HG03159 (cell line): ENCODE results near the gene TNRC18.

Source experiments
- ATAC-seq: cut with Tn5 transposase; IDR thresholded peaks from one replicate; pipeline ENCODE4 v1.9.1; 2021; ENCODE audit warnings: mild to moderate bottlenecking, moderate library complexity; ENCODE audit not compliant: unreplicated experiment

The TNRC18 gene

DNA sequence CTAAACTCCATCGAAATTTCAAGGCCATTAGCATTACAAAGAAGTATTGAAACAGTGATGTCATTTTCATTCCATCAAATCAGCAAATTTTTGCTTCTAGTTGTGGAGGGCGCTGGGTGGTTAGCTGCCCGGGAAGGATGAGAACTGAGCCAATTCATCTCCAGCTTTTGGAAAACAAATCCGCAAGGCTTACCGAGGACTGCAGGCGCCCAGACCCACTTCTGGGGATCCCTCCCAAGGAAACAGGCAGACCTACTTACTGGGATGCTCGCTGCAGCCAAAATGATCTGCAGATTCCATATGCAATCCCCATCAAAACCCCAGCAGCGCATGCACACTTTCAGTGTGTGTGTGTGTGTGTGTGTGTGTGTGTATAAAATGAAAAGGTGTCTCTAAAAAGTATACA lies 19.2 kb downstream of the TNRC18 start:
- ATAC-seq = no peak

DNA sequence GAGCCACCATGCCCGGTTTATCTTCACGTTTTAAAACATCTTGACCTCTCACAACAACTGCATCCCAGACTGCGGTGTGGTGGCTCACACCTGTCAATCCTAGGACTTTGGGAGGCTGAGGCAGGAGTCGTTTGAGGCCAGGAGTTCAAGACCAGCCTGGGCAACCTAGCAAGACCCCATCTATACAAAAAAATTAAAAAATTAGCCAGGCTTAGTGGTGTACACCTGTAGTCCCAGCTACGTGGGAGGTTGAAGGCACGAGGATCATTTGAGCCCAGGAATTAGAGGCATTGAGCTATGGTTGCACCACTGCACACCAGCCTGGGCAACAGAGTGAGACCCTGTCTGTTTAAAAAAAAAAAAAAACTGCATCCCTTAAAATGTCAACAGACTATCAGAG lies 20.2 kb downstream of the TNRC18 start:
- ATAC-seq = no peak

DNA sequence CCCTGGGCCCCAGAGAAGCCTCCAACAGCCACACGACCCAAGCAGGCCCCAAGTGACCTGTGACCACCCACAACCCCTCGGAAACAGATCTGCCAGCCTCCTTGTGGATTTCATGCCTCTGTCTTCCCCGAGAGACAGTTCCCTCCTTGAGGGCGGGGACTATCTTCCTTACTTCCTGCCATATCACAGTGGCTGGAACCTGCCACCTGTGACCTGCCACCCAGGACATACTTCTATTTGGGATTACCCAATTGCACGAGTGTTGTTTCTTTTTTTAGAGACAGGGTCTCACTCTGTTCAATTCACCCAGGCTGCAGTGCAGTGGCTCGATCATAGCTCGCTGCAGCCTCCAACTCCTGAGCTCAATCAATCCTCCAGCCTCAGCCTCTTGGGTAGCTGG lies 25.9 kb downstream of the TNRC18 start:
- no peak for ATAC-seq

DNA sequence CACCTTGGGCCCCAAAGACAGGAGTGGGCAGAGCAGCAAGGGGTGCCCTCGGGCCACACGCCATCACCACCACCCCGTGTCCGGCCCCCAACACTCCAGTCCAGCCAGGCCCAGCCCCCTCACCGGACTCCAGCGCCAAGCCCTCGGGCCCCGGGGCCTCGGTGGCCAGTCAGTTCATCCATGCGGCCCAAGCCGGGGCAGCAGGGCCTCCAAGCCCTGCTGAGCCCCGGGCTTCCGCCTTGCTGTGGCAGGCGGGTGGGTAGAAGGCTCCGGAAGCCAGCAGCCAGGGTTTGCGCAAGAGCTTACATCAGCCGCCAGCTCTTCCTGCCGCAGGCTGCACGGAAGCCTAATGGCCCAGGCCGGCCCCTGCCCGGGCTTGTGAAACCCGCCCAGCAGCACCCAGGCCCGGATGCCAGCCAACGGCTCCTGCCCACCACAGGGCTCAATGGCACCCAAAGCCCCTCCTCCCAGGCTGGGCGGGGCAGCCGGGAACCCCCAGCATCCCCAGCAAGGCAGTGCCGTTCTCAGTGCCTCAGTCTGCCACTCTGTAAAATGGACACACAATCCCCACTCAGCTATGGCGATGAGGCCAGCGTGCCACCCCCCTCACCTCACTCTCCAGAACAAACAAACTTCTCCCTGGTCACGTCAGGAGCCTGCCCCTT lies 26.5 kb downstream of the TNRC18 start:
- peak; percentile 90 for ATAC-seq

DNA sequence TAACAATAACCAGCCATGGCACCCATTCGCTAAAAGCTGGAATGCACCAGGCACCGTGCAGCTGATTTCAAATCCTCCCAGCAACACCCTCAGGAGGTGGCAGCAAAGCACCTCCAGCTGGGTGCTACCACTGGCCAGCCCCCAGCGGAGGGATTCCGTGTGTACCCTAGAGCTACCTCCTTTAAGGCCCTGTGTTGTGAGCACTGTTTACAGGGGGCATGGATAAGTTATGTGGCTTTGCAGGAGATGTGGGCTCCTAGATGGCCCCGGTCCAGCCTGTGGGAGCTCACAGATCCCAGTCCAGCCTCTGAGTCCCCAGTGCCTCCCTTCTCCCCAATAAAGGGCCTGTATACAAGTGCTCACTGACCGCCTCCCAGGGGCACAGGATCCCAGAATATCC lies 27.1 kb downstream of the TNRC18 start:
- peak; percentile 36 for ATAC-seq

DNA sequence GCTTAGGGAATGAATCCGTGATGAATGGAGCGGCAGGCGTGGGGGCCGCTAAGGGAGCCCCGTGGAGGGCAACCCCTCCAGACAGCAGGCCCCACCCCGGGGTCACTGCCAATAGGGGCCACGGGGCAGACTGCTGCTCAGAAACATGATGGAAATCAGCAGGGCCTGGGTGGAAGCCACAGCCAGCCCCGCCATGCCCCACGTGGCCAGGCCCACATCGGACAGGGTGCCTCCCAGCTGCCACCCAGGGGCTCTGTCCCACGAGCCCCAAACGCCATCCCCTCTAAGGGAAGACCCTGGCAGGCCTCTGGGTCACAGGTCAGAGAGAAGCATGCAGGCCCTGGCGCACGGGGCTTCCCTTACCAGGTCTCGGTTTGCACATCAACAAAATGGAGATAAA lies 28.4 kb downstream of the TNRC18 start:
- ATAC-seq = no peak

DNA sequence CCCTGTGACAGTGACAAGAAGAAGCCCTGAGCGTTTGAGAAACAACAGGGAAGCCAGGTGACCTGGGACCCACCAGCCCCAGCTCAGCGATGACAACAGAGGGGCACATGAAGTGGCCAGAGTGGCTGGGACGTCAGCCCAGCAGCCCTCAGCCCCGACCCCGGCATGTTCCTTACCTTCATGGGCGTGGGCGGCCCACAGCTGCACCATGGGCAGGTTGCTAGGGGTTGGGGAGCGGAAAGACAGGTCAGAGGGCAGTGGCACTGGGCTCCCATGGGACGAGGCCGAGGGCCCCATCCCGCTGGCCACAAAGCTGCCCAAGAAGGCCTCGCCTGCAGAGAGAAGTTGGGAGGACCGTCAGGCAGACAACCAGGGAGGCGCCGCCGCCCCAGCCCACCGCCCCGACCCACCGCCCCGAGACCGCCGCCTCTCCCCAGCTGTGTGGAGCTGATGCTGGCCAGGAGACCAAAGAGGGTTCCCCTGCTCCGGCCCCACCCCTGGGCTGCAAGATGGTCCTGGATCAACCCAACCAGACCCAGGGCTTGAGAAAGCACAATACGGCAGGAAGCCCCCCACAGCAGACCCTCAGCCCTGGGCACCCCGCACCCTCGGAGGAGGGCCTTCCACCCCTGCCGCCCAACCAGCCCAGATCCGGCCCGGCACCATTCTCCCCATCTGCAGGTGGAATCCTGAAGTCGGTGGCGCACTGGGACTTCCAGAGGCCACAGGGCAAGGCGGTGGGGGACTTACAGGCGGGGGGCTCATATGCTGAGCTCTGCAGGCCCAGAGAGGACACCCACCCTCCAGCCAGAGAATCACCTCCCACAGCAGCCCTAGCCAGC lies 29.1 kb downstream of the TNRC18 start:
- no peak for ATAC-seq

DNA sequence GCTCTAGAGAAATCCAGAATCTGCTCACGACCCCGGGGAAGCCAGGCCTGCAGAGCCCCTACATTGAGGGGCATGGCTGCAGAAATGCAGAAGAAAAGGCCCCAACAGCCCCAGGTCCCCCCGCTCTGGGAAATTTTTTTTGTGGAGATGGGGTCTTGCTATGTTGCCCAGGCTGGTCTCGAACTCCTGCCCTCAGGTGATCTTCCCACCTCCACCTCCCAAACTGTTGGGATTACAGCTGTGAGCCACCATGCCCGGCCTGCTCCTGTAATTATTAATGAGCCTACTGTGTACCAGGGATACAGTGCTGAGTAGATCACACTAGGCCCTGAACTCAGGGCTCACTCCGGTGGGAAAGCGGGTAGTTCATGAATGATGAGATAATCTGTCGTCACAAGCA lies 29.9 kb downstream of the TNRC18 start:
- ATAC-seq = no peak

DNA sequence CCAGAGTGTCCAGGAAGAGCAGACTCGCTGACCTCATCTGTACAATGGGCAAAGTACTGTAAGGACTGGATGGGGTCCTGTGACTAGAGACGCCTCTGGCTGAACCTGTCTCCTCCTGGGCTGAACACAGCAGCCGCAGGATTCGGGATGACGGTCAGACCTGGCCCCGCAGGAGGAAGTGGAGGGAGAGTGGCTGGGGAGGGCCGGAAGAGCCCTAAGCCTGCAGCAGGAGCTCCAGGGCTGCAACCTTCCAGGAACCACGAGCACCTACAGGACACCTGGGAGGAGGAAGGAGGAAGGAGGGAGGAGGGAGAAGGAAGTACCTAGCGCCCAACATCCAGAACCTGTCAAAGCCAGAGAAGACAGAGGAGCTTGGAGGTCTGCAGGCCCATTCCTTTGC lies 30.3 kb downstream of the TNRC18 start:
- no peak for ATAC-seq

DNA sequence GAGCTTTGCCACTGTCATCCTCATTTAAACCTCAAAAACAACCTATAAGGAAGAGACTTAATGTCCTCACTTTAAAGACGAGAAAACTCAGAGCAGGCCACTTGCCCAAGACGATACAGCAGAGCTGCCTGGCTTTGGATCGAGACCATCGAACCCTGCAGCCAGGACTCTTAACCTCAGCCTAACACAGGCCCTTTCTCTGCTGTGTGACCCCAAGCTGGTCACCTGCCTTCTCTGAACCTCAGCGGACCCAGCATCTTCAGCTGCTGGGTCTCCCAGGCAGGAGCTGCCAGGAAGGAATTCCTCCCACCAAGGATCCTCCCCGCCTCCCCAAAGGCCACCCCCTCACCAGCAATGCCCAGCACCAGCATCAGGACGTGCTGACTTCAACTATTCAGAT lies 32.7 kb downstream of the TNRC18 start:
- no peak for ATAC-seq

DNA sequence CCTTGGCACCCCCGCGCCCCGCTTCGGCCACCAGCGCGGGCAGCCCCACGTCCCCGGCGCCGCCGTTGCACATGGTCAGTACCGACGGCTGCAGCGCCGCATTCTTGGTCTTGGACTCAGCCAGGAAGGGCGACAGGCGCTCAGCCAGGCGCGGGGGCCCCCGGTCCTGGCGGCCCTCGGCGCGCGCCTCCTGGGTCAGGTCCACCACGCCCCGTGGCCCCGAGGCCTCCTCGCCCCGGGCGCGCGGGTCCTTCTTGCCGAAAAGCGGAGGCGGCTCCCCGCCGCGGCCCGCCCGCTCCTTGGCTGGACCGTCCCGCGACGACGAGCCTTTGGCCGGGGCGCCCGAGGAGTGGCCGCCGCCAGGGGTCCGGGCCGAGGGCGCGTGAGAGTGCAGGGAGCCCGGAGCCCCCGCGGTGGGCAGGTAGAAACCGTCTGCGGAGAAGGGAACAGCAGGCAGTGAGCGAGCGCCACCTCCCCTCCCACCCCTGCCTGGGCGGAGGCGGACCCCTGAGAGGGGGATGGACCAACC lies 34.7 kb downstream of the TNRC18 start:
- no peak for ATAC-seq

DNA sequence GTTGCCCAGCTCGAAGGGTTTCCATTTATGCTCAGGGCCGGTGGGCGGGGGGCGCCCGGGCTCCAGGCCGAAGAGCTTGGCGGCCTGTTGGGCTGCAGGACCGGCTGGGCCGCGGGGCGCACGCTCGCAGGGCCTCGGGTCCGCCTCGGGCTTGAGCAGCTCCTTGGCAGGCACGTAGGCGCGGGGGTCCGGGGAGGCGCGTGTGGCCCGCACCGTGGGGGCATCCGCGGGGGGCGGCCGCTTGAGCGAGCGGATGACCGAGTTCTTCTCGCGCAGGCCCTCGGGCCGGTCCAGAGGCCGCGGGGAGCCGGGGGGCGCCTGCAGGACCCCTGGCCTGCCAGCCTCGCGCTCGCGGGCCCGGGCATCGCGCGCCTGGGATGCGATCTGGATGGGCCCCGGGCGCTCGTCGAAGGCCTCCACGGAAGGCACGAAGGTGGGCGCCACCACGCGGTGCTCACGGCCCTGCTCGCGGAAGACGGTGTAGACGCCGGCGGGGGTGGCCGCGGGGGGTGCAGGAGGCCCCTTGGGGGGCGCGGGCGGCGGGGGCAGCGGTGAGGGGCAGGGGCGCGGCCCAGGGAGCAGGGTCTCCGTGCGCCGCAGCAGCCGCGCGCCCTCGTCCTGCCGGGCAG lies 35.2 kb downstream of the TNRC18 start:
- ATAC-seq = no peak

DNA sequence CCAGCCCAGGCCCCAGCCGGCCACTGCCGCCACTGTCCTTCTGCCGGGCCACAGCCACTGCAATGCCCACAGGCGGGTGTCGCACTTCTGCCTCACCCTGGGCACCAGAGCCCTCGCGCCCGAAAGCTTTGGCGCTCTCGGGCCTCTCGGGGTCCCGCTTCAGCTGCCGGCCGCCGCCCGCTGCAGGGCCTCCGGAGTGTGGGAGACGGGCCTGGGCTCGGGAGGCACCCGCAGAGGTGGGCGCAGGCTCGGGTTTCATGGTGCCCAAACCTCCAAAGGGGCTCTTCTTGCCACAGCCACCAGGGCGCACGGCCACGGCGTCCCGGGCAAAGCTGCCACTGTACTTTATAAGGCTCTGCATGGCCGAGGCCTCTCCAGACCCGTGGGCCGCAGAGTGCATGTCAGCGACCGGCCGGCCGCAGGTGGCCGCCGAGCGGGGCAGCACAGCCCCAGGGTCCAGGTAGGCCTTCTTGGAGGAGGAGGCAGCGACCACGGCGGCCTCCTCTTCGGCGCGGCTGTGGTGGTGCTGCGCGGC lies 35.9 kb downstream of the TNRC18 start:
- no peak for ATAC-seq

DNA sequence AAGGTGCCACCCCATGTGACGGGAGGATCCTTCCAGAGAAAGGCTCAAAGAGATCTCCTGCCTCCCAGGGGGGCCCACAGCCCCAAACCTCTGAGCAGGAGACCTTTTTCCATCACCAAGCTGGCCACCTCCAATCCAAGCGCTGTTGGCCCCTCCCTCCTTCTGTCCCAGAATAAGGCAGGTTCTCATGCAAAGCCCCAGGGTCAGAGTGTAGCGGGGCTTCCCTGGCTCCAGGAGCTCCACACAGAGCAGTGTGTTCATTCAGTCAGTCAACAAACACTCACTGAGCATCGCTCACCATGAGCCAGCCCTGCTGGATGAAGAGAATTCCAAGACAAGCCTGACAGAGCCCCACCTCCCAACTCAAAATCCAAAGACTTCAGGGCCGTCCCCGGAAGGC lies 39.0 kb downstream of the TNRC18 start:
- ATAC-seq = no peak

DNA sequence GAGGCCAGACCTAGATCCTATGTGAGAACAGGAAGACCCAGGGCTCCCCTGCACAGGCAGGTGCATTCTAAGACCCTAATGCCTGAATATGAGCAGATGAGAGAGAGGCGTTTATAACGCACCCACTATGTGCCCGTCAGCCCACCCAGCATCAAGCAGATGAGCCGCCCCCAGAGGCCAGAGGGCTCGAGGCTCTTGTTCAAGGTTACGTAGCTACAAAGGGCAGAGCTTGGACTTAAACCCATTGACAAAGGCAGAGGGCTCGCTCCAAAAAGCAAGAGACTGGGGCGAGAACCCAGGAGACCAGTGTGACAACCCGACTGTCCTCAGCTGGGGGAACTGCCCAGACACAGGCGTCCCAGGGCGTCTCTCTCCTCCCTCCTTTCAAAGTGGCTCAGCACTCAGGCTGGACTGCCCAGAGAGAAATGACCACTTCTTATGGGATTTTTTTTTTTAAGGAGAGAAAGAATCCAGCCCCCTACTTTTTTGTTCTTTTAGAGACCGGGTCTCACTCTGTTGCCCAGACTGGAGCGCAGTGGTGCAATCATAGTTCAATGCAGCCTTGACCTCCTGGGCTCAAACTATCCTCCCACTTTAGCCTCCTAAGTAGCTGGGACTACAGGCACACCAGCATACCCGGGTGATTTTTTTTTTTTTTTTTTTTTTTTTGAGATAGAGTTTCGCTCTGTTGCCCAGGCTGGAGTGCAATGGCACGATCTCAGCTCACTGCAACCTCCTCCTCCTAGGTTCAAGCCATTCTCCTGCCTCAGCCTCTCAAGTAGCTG lies 40.1 kb downstream of the TNRC18 start:
- ATAC-seq = no peak

DNA sequence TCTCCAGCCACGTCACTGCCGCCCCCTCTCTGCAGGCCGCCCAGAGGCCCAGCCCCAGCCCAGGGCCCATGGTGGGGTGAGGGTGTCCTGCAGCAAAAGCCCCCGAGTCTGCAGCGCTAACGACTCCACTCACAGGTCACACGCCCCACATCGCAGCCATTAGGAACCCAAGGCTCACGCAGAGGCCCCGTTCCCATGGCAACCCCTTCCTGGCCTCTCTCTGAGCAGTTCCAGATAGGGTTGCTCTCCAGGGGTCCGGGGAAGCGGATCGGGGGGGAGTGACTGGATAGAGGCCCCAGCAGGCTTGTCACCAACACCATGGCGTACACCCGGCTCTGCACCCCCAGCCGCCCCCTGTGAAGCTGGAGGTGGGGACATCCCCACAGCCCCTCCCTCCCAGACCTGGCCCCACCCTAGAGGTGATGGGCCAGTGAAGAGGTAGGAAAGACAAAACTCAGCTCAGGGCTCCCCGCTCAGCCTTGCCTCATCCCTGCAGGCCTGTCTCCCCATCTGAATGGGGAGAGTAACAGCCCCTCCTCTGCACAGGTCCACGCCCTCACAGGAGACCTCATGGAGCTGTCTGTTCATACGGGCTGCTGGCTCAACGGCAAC lies 41.2 kb downstream of the TNRC18 start:
- ATAC-seq = no peak

DNA sequence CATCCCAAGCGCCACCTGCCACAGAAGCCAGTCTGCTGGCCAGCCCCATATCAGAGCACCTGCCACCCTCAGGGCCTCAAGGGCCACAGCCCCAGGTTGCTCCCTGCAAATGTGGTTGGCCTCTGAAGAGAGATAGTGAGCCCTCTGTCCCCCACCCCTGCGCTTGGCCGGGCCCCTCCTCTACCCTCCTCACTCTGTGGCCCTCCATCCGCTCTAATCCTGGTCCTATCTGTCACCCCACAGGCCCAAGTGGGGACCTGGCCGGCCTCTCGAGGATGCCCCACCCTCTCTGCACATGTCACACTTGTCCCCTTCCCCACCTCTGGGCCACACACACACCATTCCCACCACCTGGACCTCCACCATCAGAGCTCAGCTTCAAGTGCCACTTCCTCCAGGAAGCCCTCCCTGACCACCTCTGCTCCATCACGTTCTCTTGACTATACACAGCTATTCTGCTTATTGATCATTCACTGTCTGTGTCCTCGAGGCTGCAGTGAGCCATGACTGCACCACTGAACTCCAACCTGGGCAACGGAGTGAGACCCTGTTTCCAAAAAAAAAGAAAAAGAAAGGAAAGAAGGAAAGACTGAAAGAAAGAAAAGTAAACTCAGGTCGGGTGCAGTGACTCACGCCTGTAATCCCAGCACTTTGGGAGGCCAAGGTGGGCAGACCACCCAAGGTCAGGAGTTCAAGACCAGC lies 42.4 kb downstream of the TNRC18 start:
- no peak for ATAC-seq

DNA sequence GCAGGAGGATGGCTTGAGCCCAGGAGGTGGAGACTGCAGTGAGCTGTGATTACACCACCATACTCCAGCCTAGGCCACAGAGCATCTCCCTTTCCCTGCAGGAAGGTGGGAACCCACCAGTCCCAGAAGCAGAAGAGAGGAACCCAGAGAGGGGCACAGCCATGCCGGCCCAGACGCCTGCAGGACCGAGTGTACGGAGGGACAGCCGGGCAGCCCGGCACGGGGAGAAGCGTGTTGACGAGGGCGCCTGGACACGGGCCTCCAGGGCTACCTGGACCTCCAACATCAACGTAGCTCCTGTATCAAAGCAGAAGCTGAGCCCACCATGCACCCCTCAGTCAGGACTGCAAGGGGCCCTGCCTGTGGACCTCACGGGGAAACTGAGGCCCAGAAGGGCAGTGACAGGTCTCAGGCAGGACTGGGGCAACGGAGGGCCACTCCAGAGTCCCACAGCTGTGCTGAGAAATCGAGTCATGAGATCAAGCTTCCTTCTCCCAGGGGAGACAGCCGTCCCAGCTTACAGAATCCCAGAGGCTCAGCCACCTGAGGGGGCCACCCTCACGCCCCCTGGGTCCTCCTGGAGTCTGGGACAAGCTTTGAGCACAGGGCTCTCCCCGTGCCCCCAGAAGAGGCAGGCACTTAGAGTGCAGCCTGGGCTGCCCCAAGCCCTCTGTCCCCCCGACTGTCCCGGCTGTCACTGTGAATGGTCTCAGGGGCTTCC lies 43.1 kb downstream of the TNRC18 start:
- no peak for ATAC-seq

DNA sequence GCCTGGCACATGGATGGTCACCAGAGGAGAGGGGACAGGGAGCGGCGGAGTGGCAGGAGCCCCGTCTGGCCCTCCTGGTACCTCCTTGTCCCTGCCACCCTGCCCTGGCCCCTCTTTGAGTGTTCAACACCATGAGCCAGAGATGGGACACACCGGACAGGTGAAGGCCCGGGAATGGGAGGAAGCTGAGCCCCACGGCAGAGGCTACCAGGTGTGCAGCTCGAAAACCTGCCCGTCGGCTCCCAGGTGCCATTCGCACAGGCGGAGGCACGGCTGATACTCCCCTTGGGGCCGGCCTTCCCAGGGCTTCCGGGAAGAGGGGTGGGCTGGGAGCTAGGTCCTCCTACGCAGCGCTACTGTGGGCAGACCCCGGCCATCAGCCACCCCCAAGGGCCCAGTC lies 44.1 kb downstream of the TNRC18 start:
- ATAC-seq = no peak
